Measurements from ENCODE around the gene THOC6.

Gene THOC6

GRCh38 chr16:3004781-3005284, 19.0 kb upstream of the THOC6 start:
- H3K27me3 ChIP-seq (ENCODE audit: insufficient read depth, low read length, poor library complexity), result no peaks in the 10 kb centered on the region

GRCh38 chr16:3007059-3007956, 16.5 kb upstream of the THOC6 start:
- no peaks in the 10 kb centered on the region for H3K27me3 ChIP-seq (ENCODE audit: insufficient read depth, low read length, poor library complexity)
- peak overlapping the region; percentile 81 for H3K18ac ChIP-seq (ENCODE audit: low read length)
- DNase-seq, result peak; percentile 47
- peak overlapping the region; percentile 64 for H2BK120ac ChIP-seq (ENCODE audit: low read depth, low read length)
- H3K27ac ChIP-seq (ENCODE audit: low read depth, low read length), result peak overlapping the region; percentile 78
- H3K9ac ChIP-seq (ENCODE audit: low read length), result peak overlapping the region; percentile 66
- no peaks in the 10 kb centered on the region for H3K79me1 ChIP-seq (ENCODE audit: low read length)
- H3K4me2 ChIP-seq (ENCODE audit: low read length), result peak overlapping the region; percentile 68
- H2BK15ac ChIP-seq (replicated peaks; ENCODE audit: low read depth), result peak overlapping the region; percentile 14
- H2AK5ac ChIP-seq (ENCODE audit: low read length), result peak overlapping the region; percentile 86
- H4K8ac ChIP-seq (ENCODE audit: low read depth, low read length), result no peak overlapping the region
- peak overlapping the region; percentile 89 for H3K56ac ChIP-seq (ENCODE audit: low read length)
- H3K23ac ChIP-seq (ENCODE audit: low read length), result peak overlapping the region; percentile 67
- H4K5ac ChIP-seq (ENCODE audit: low read length), result no peak overlapping the region
- H3K4me3 ChIP-seq (ENCODE audit: low read length), result no peak overlapping the region
- H3K4ac ChIP-seq (ENCODE audit: low read depth, low read length), result peak overlapping the region; percentile 65
- WGBS (ENCODE audit: extremely low coverage, insufficient coverage, low lambda C conversion rate), result no CpG with 5 or more reads among the region's 13 CpGs
- H3K79me2 ChIP-seq (ENCODE audit: control insufficient read depth, insufficient read depth, low read length), result no peaks in the 10 kb centered on the region
- H3K4me1 ChIP-seq (ENCODE audit: control insufficient read depth, low read depth, low read length), result peaks cover 23% of the 10 kb centered on the region
- no peaks in the 10 kb centered on the region for H3K36me3 ChIP-seq (ENCODE audit: control insufficient read depth, insufficient read depth, low read length)
- H2BK5ac ChIP-seq (ENCODE audit: low read length), result peak overlapping the region; percentile 95

More at GRCh38 chr16:3004781-3005284, 19.0 kb upstream of the THOC6 start:
- H3K18ac ChIP-seq (ENCODE audit: low read length), result no peak overlapping the region
- H3K27ac ChIP-seq (ENCODE audit: low read depth, low read length), result no peak overlapping the region
- DNase-seq, result peak; percentile 71
- H3K4ac ChIP-seq (ENCODE audit: low read depth, low read length), result no peak overlapping the region
- H3K79me1 ChIP-seq (ENCODE audit: low read length), result no peaks in the 10 kb centered on the region
- H3K9ac ChIP-seq (ENCODE audit: low read length), result peak overlapping the region; percentile 48
- H3K56ac ChIP-seq (ENCODE audit: low read length), result peak overlapping the region; percentile 67
- WGBS (ENCODE audit: extremely low coverage, insufficient coverage, low lambda C conversion rate), result no CpG with 5 or more reads among the region's 25 CpGs
- no peaks in the 10 kb centered on the region for H3K36me3 ChIP-seq (ENCODE audit: control insufficient read depth, insufficient read depth, low read length)
- peak overlapping the region; percentile 3 for H3K23ac ChIP-seq (ENCODE audit: low read length)
- no peak overlapping the region for H2AK5ac ChIP-seq (ENCODE audit: low read length)
- peaks cover 23% of the 10 kb centered on the region for H3K4me1 ChIP-seq (ENCODE audit: control insufficient read depth, low read depth, low read length)
- no peak overlapping the region for H3K4me3 ChIP-seq (ENCODE audit: low read length)
- no peak overlapping the region for H2BK120ac ChIP-seq (ENCODE audit: low read depth, low read length)
- no peak overlapping the region for H4K8ac ChIP-seq (ENCODE audit: low read depth, low read length)
- no peak overlapping the region for H2BK5ac ChIP-seq (ENCODE audit: low read length)
- H3K79me2 ChIP-seq (ENCODE audit: control insufficient read depth, insufficient read depth, low read length), result no peaks in the 10 kb centered on the region
- H2BK15ac ChIP-seq (replicated peaks; ENCODE audit: low read depth), result no peak overlapping the region
- peak overlapping the region; percentile 71 for H3K4me2 ChIP-seq (ENCODE audit: low read length)
- H4K5ac ChIP-seq (ENCODE audit: low read length), result no peak overlapping the region

GRCh38 chr16:3007957-3008689, 15.7 kb upstream of the THOC6 start:
- Histone ChIP-seq H3K36me3 (ENCODE audit: control insufficient read depth, insufficient read depth, low read length) (no peaks in the 10 kb centered on the region), H4K5ac (ENCODE audit: low read length) (no peak overlapping the region), H2BK15ac (replicated peaks; ENCODE audit: low read depth) (no peak overlapping the region), H2BK5ac (ENCODE audit: low read length) (peak overlapping the region; percentile 95), H3K79me1 (ENCODE audit: low read length) (no peaks in the 10 kb centered on the region), H3K56ac (ENCODE audit: low read length) (peak overlapping the region; percentile 89), H4K8ac (ENCODE audit: low read depth, low read length) (no peak overlapping the region), H3K27ac (ENCODE audit: low read depth, low read length) (peak overlapping the region; percentile 78), H3K4ac (ENCODE audit: low read depth, low read length) (peak overlapping the region; percentile 65), H3K4me1 (ENCODE audit: control insufficient read depth, low read depth, low read length) (peaks cover 23% of the 10 kb centered on the region), H3K79me2 (ENCODE audit: control insufficient read depth, insufficient read depth, low read length) (no peaks in the 10 kb centered on the region), H2BK120ac (ENCODE audit: low read depth, low read length) (peak overlapping the region; percentile 64), H3K27me3 (ENCODE audit: insufficient read depth, low read length, poor library complexity) (no peaks in the 10 kb centered on the region), H2AK5ac (ENCODE audit: low read length) (peak overlapping the region; percentile 86), H3K18ac (ENCODE audit: low read length) (peak overlapping the region; percentile 81), H3K4me3 (ENCODE audit: low read length) (no peak overlapping the region), H3K9ac (ENCODE audit: low read length) (peak overlapping the region; percentile 66), H3K4me2 (ENCODE audit: low read length) (peak overlapping the region; percentile 68), H3K23ac (ENCODE audit: low read length) (peak overlapping the region; percentile 67)
- DNase-seq, result peak; percentile 97
- WGBS (ENCODE audit: extremely low coverage, insufficient coverage, low lambda C conversion rate), result no CpG with 5 or more reads among the region's 17 CpGs

GRCh38 chr16:3008690-3009037, 15.2 kb upstream of the THOC6 start:
- no peak for DNase-seq
- Histone ChIP-seq H3K79me2 (ENCODE audit: control insufficient read depth, insufficient read depth, low read length) (no peaks in the 10 kb centered on the region), H3K23ac (ENCODE audit: low read length) (no peak overlapping the region), H3K4me1 (ENCODE audit: control insufficient read depth, low read depth, low read length) (peaks cover 23% of the 10 kb centered on the region), H2BK5ac (ENCODE audit: low read length) (peak overlapping the region; percentile 82), H3K9ac (ENCODE audit: low read length) (peak overlapping the region; percentile 2), H3K4me3 (ENCODE audit: low read length) (no peak overlapping the region), H3K79me1 (ENCODE audit: low read length) (no peaks in the 10 kb centered on the region), H2BK15ac (replicated peaks; ENCODE audit: low read depth) (no peak overlapping the region), H3K56ac (ENCODE audit: low read length) (peak overlapping the region; percentile 78), H2AK5ac (ENCODE audit: low read length) (peak overlapping the region; percentile 25), H4K8ac (ENCODE audit: low read depth, low read length) (no peak overlapping the region), H3K36me3 (ENCODE audit: control insufficient read depth, insufficient read depth, low read length) (no peaks in the 10 kb centered on the region), H3K27ac (ENCODE audit: low read depth, low read length) (peak overlapping the region; percentile 53), H3K4me2 (ENCODE audit: low read length) (no peak overlapping the region), H3K27me3 (ENCODE audit: insufficient read depth, low read length, poor library complexity) (no peaks in the 10 kb centered on the region), H3K4ac (ENCODE audit: low read depth, low read length) (no peak overlapping the region), H3K18ac (ENCODE audit: low read length) (peak overlapping the region; percentile 19), H2BK120ac (ENCODE audit: low read depth, low read length) (no peak overlapping the region), H4K5ac (ENCODE audit: low read length) (no peak overlapping the region)
- WGBS (ENCODE audit: extremely low coverage, insufficient coverage, low lambda C conversion rate), result no CpG with 5 or more reads among the region's 4 CpGs

GRCh38 chr16:3009568-3010390, 14.1 kb upstream of the THOC6 start:
- H2AK5ac ChIP-seq (ENCODE audit: low read length), result no peak overlapping the region
- H4K5ac ChIP-seq (ENCODE audit: low read length), result no peak overlapping the region
- no peaks in the 10 kb centered on the region for H3K27me3 ChIP-seq (ENCODE audit: insufficient read depth, low read length, poor library complexity)
- H2BK15ac ChIP-seq (replicated peaks; ENCODE audit: low read depth), result no peak overlapping the region
- H2BK5ac ChIP-seq (ENCODE audit: low read length), result peak overlapping the region; percentile 35
- peak overlapping the region; percentile 41 for H3K4ac ChIP-seq (ENCODE audit: low read depth, low read length)
- H3K18ac ChIP-seq (ENCODE audit: low read length), result peak overlapping the region; percentile 81
- no peaks in the 10 kb centered on the region for H3K79me1 ChIP-seq (ENCODE audit: low read length)
- no CpG with 5 or more reads among the region's 21 CpGs for WGBS (ENCODE audit: extremely low coverage, insufficient coverage, low lambda C conversion rate)
- no peak overlapping the region for H3K23ac ChIP-seq (ENCODE audit: low read length)
- peak; percentile 97 for DNase-seq
- H4K8ac ChIP-seq (ENCODE audit: low read depth, low read length), result no peak overlapping the region
- no peaks in the 10 kb centered on the region for H3K79me2 ChIP-seq (ENCODE audit: control insufficient read depth, insufficient read depth, low read length)
- peak overlapping the region; percentile 85 for H3K27ac ChIP-seq (ENCODE audit: low read depth, low read length)
- peaks cover under 1% of the 10 kb centered on the region for H3K36me3 ChIP-seq (ENCODE audit: control insufficient read depth, insufficient read depth, low read length)
- H3K4me1 ChIP-seq (ENCODE audit: control insufficient read depth, low read depth, low read length), result peaks cover 23% of the 10 kb centered on the region
- peak overlapping the region; percentile 36 for H2BK120ac ChIP-seq (ENCODE audit: low read depth, low read length)
- peak overlapping the region; percentile 21 for H3K4me2 ChIP-seq (ENCODE audit: low read length)
- peak overlapping the region; percentile 52 for H3K9ac ChIP-seq (ENCODE audit: low read length)
- peak overlapping the region; percentile 78 for H3K56ac ChIP-seq (ENCODE audit: low read length)
- H3K4me3 ChIP-seq (ENCODE audit: low read length), result no peak overlapping the region

Measured in mesendoderm (in vitro differentiated cells).